WI38 (cell line): ENCODE results near the gene RNASEL.

Source experiments
- H3K4me3 ChIP-seq: 2 replicates; pipeline ENCODE4 v1.5.1; 2011; ENCODE audit warnings: low read depth, mild to moderate bottlenecking, control low read depth, low read length
- TF ChIP-seq, protein P1 (sequence below): IDR thresholded peaks from 2 replicates; pipeline ENCODE4 v1.5.1; 2012; ENCODE audit warnings: low read depth, mild to moderate bottlenecking, control low read depth, low read length

RNASEL gene

DNA sequence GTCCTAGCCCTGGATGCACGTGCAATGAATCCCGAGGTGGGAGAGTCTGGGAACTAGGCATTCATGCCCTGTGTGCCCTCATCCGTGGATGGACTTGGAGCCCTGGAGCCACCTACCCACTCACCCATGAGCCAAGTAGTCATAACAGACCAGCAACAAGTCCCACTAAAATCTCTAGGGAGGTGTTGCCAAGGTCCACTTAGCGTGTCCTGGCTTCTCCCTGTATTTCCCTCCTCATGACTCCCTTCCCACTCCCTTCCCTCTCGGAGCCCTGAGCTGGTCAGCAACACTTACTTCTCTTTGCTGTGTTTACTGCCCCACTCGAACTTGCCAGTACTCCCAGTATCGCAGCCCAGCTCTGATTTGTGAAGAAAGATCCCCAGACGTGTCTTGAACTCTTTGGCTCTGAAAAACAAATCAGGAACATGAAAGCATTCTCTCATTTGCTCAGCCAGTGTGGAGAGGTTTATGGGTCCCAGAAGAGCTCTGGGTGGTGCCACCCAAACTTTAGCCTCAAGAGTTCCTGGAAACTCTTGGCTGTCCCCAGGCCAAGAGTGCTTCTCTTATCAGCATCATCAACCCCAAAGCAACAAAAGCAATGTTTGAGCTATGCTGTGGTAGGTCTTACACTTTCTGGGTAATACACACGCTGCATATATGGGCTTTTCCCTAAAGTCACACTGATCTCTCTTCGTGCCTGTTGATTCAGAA lies 14.0 kb upstream of the RNASEL start:
- TF ChIP-seq, protein P1, sequence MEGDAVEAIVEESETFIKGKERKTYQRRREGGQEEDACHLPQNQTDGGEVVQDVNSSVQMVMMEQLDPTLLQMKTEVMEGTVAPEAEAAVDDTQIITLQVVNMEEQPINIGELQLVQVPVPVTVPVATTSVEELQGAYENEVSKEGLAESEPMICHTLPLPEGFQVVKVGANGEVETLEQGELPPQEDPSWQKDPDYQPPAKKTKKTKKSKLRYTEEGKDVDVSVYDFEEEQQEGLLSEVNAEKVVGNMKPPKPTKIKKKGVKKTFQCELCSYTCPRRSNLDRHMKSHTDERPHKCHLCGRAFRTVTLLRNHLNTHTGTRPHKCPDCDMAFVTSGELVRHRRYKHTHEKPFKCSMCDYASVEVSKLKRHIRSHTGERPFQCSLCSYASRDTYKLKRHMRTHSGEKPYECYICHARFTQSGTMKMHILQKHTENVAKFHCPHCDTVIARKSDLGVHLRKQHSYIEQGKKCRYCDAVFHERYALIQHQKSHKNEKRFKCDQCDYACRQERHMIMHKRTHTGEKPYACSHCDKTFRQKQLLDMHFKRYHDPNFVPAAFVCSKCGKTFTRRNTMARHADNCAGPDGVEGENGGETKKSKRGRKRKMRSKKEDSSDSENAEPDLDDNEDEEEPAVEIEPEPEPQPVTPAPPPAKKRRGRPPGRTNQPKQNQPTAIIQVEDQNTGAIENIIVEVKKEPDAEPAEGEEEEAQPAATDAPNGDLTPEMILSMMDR: no peak
- no peak overlapping the region for H3K4me3 ChIP-seq

DNA sequence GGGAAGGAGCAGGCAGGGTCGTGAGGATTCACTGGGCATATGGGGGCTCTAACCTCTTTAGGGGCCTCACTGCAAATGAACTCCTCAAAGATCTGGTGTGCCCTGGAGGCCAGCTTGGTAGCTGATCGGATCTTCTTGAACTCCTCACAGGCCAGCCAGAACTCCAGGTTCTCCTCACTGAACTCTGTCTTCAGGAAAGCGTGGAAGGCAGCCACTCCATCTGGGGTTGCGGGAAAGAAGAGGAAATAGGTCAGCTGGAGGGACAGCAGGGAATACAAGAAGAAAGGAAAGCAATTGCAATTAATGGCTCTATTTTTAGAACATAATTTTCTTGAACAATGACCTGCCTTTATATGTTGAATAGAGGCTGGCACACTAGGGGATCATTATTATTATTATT lies 12.9 kb upstream of the RNASEL start:
- no peak overlapping the region for H3K4me3 ChIP-seq
- TF ChIP-seq, protein P1: no peak

DNA sequence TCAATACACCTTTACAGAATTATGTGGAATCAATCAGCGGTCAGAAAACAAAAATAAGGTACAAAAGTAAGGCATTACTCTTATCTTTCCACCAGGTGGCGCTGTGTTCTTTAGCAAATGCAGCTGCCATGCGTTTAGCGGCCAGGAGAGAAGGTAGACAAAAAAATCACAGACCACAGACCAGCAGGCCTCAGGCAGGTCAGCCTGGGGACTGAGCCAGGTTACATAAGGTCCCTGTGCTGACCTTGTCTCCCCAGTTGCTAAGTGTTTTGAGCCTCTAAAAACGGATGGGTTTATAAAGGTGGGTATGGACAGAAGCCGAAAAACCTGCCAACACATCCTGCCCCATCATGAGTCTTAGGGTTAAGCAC lies 12.3 kb upstream of the RNASEL start:
- TF ChIP-seq, protein P1: peak; percentile 62
- no peak overlapping the region for H3K4me3 ChIP-seq

DNA sequence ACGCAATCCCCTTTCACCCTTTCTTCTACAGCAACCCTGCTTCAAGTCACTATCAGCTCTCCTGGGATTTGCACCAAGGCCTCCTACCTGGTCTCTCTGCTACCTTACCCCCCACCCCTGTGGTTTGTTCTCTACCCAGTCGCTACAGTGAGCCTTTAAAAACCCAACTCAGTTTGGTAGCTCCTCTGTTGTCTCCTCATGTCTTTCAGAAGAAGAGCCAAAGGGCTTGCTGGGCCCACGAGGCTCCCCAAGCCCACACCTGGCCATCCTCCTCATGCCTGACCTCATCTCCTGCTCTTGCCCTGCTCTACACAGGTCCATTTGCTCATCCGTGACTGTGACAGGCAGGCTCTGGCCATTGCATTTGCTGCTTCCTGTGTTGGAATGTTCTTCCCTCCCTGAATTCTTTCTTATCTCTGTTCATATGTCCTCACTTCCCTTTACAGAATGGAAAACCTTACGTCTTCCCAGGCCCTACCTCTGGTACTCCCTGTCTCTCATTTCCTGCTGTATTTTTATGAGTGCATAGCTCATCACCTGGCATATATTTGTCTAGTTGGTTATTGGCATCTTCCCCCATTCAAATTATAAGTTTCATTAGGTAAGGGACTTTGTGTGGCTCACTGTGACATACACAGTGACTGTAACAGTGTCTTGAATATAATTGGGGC lies 11.8 kb upstream of the RNASEL start:
- H3K4me3 ChIP-seq: no peak overlapping the region
- TF ChIP-seq, protein P1: no peak

DNA sequence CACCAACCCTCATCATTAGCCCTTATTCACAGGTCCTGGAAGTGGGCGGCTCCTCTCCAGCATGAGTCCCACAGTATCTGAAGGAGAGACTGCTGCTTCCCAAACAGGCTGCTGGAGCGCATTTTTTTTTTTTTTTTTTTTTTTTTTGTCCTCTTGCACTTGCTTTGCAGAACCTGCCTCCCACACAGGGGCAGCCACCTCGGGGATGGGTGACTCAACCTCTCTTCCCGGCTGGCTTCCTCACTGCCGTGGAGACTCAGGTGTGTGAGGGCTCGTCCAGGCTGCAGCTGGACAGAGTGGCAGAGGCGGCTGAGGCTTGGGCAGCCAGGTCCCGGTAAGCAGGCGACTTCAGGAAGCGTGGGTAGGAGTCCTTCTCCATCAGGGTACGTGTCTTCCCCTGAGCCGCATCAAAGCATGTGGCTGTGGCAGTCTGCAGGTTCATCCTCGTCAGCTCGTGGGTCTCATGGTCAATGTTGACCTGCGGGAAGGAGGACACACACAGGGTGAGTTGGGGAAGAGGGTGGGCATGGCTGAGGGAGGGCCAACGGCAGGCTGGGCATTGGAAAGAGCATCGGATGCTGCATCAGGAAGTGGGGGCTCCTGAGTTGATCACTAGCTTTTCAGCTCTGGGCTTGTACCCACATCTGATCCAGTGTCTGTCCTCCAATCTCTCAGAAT lies 11.1 kb upstream of the RNASEL start:
- TF ChIP-seq, protein P1: no peak
- H3K4me3 ChIP-seq: no peak overlapping the region

DNA sequence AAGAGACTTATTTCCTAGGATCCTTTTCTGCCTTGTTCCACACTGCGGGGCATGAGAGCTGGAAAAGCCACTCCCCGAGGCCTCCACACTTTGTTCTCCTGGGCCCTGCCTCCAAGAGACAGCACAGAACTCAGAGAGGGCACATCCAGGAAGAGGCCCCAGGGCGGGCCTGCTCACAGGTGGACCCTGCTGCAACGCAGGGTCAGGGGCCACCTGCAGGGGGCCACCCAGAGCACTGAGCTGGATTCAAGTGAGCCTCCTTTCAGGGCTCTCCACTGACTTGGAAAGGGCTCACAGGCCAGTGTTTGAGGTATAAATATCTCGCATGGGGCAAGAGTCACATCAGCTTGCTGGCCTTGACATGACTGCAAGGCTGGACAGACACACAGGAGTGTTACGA lies 10.3 kb upstream of the RNASEL start:
- TF ChIP-seq, protein P1: peak; percentile 37; the same call in 1 of the 2 replicates
- H3K4me3 ChIP-seq: no peak overlapping the region

DNA sequence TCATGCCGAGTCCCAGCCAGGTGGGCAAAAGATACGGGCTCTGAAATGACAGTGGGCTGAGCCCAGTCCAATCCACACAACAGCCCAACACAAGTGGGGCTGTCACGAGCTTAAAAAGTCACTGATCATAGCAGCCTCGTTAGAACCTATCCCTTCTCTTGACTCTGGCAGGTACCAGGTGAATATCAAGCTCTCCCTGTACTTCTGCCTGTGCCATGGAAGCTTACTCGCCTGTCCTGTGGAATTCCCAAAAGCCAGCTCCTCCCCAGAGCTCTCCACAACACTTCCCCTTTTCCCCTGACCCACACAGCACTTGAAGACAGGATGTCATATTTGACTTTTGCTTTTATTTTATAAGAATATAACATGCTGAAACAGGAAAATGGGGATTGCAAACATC lies 9.2 kb upstream of the RNASEL start:
- H3K4me3 ChIP-seq: no peak overlapping the region
- TF ChIP-seq, protein P1: no peak
